Caco-2 (cell line): ENCODE measurements around the gene RNASE7. TPM values are rescaled to one million over a fixed set of nuclear protein-coding genes. Genes with fewer than 3 reads are reported as not detected.
A peak's percentile ranks its signal among the peaks of the same experiment; 100 is the strongest.

Source experiments
- BruUV-seq: library from RNA; stranded (reverse); fragments of 400-500 nt; replicated peaks from 2 replicates; lab custom pipeline; 2021; lab: Mats Ljungman, UMichigan
- CTCF ChIA-PET: fragments of 300-600 bp; sonication (Branson Sonifier 250); formaldehyde crosslinking; loops from one replicate; lab custom pipeline; 2022; ENCODE audit warnings: antibody characterized with exemption; lab: Charles Lee
- POLR2A ChIA-PET: fragments of 300-600 bp; sonication (Branson Sonifier 250); formaldehyde crosslinking; loops from one replicate; lab custom pipeline; 2022; ENCODE audit warnings: antibody characterized with exemption; lab: Charles Lee
- DNase-seq, 2 experiments: peaks; one replicate each; pipeline versions ENCODE4 v3.0.0 to v3.0.0-alpha.2; 2020 to 2022
- H3K27me3 ChIP-seq: replicated peaks from 2 replicates; pipeline ENCODE4 v1.6.0; 2011; ENCODE audit warnings: low read length; ENCODE audit not compliant: control insufficient read depth, insufficient read depth
- H3K36me3 ChIP-seq: 2 replicates; pipeline ENCODE4 v1.5.1; 2011; ENCODE audit warnings: low read length; ENCODE audit not compliant: control insufficient read depth, insufficient read depth
- H3K4me1 ChIP-seq: fragments of 250-450 bp; sonication (Bioruptor Pico); 2 replicates; pipeline ENCODE4 v1.5.1; 2020; ENCODE audit warnings: mild to moderate bottlenecking
- H3K4me3 ChIP-seq: 2 replicates; pipeline ENCODE4 v1.5.1; 2011; ENCODE audit warnings: low read depth, mild to moderate bottlenecking, control low read depth, low read length
- H3K9me3 ChIP-seq: fragments of 250-450 bp; sonication (Bioruptor Pico); 2 replicates; pipeline ENCODE4 v1.5.1; 2020; ENCODE audit warnings: mild to moderate bottlenecking, moderate library complexity
- H3K27ac Mint-ChIP-seq: one replicate; pipeline ENCODE4 v1.8.0; 2022; ENCODE audit warnings: mixed read lengths; ENCODE audit not compliant: unreplicated experiment
- H3K27me3 Mint-ChIP-seq: one replicate; pipeline ENCODE4 v1.8.0; 2022; ENCODE audit warnings: mixed read lengths; ENCODE audit not compliant: insufficient read depth, unreplicated experiment
- H3K36me3 Mint-ChIP-seq: one replicate; pipeline ENCODE4 v1.8.0; 2022; ENCODE audit warnings: mild to moderate bottlenecking, mixed read lengths; ENCODE audit not compliant: insufficient read depth, unreplicated experiment
- H3K4me1 Mint-ChIP-seq: one replicate; pipeline ENCODE4 v1.8.0; 2022; ENCODE audit warnings: low read depth, mixed read lengths; ENCODE audit not compliant: unreplicated experiment
- H3K4me3 Mint-ChIP-seq: one replicate; pipeline ENCODE4 v1.8.0; 2022; ENCODE audit warnings: mild to moderate bottlenecking, moderate library complexity, mixed read lengths; ENCODE audit not compliant: unreplicated experiment
- H3K9me3 Mint-ChIP-seq: one replicate; pipeline ENCODE4 v1.8.0; 2022; ENCODE audit warnings: mixed read lengths; ENCODE audit not compliant: unreplicated experiment
- intact Hi-C: fragments of 100-400 bp; cut with micrococcal nuclease; formaldehyde crosslinking; loops from one replicate; pipeline ENCODE4 v1.10.0; 2022; ENCODE audit not compliant: unreplicated experiment
- total RNA-seq: library from RNA; stranded (reverse); gene quantifications from 2 replicates; pipeline ENCODE4 v1.2.3, GENCODE V29; 2022
- TF ChIP-seq, protein P1 (sequence below), 2 experiments: fragments of 200-600 bp in 1 of 2; IDR thresholded peaks; 1 replicate in 1 of 2; 2 replicates in 1 of 2; pipeline versions ENCODE4 v1.5.1 to v1.8.0; 2011 to 2022; ENCODE audit warnings: antibody characterized with exemption in 1 of 2, control low read depth in 1 of 2, inconsistent platforms in 1 of 2, low read depth in 1 of 2, low read length in 1 of 2, mild to moderate bottlenecking in 1 of 2, moderate library complexity in 1 of 2; ENCODE audit not compliant: insufficient read depth in 1 of 2, severe bottlenecking in 1 of 2, unreplicated experiment in 1 of 2

RNASE7 gene
- total RNA-seq, 1 experiment from 2014 or later, result not detected

DNA sequence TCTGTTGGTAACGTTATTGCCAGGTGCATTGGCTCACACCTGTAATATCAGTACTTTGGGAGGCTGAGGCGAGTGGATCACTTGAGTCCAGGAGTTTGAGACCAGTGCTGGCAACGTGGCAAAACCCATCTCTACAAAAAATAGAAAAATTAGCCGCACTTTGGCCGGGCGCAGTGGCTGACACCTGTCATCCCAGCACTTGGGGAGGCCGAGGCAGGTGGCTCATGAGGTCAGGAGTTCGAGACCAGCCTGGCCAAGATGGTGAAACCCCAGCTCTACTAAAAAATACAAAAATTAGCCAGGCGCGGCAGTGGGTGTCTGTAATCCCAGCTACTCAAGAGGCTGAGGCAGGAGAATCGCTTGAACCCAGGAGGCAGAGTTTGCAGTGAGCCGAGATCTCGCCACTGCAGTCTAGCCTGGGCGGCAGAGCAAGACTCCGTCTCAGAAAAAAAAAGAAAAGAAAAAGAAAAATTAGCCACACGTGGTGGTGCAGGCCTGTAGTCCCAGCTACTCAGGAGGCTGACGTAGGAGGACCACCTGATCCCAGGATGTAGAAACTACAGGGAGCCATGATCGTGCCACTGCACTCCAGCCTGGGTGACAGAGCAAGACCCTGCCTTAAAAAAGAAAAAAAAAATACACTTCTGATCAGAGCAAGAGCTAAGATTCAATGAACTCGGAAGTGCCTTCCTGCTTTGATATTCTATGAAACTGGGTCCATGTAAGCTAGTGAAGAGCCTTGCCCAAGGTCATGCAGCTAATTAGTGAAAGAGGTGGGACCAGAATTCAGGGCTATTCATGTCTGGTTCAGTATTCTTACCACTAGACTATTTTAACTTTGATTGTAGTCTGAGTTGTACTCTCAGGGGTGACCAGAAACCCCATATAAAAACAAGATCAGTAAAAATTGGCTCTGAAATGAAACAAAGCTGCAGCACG lies 11.3 kb downstream of the RNASE7 start:
- Histone ChIP-seq H3K36me3 (no peaks in the 10 kb centered on the region), H3K4me1 (peaks cover 17% of the 10 kb centered on the region), H3K27me3 (no peaks in the 10 kb centered on the region), H3K4me3 (no peak overlapping the region), H3K9me3 (no peaks in the 10 kb centered on the region)
- Mint-ChIP-seq H3K27me3 (no peaks in the 10 kb centered on the region), H3K36me3 (no peaks in the 10 kb centered on the region), H3K9me3 (no peaks in the 10 kb centered on the region), H3K4me3 (no peak overlapping the region), H3K4me1 (peaks cover 8% of the 10 kb centered on the region), H3K27ac (no peak overlapping the region)
- TF ChIP-seq, protein P1, sequence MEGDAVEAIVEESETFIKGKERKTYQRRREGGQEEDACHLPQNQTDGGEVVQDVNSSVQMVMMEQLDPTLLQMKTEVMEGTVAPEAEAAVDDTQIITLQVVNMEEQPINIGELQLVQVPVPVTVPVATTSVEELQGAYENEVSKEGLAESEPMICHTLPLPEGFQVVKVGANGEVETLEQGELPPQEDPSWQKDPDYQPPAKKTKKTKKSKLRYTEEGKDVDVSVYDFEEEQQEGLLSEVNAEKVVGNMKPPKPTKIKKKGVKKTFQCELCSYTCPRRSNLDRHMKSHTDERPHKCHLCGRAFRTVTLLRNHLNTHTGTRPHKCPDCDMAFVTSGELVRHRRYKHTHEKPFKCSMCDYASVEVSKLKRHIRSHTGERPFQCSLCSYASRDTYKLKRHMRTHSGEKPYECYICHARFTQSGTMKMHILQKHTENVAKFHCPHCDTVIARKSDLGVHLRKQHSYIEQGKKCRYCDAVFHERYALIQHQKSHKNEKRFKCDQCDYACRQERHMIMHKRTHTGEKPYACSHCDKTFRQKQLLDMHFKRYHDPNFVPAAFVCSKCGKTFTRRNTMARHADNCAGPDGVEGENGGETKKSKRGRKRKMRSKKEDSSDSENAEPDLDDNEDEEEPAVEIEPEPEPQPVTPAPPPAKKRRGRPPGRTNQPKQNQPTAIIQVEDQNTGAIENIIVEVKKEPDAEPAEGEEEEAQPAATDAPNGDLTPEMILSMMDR (IDR thresholded peaks at IDR 0.05; ENCODE audit: insufficient read depth in 1 of 2, low read depth in 1 of 2, low read length in 1 of 2, severe bottlenecking in 1 of 2, unreplicated experiment in 1 of 2), result no peak
- intact Hi-C loops, result no loop called here
- DNase-seq, result no peak
- POLR2A ChIA-PET, result no interaction called here
- no TSS peak for BruUV-seq
- CTCF ChIA-PET, result interaction anchor here (1.7 kb wide), 2 partner anchors 18 to 38 kb away, joined by 4 read pairs; no protein-coding TSS in a partner anchor

DNA sequence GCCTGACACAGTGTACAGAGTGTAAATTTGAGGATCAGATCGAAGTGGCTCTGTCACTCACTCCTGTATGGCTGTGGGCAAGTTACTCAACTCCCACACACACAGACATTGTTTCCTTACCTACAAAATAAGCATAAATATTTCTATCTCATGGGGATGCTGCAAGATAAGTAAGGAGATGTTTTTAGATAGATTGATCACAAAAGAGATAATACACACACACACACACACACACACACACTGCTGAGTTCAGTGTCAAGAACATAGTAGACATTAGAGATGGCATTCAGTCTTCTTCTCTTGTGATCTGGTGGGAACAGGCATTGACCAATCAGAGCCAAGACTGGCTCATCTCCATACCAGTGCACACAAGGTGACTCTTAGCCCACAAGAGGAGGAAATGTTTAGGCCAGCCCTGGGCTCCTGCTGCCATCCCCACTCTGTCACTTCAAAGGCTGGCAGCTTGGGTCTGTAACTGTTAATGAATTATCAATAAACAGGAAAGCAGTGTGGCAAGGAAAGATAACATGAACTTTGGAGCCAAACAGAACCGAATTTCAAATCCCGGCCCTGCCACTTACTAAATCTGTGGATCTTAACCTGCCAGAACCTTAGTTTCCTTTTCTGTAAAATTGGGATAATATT lies 12.1 kb downstream of the RNASE7 start:
- CTCF ChIA-PET, result interaction anchor here (1.7 kb wide), 2 partner anchors 17 to 39 kb away, joined by 4 read pairs; no protein-coding TSS in a partner anchor
- Mint-ChIP-seq H3K4me3 (no peak overlapping the region), H3K27me3 (no peaks in the 10 kb centered on the region), H3K27ac (peak overlapping the region; percentile 23), H3K36me3 (no peaks in the 10 kb centered on the region), H3K4me1 (peaks cover 8% of the 10 kb centered on the region), H3K9me3 (no peaks in the 10 kb centered on the region)
- Histone ChIP-seq H3K4me1 (peaks cover 17% of the 10 kb centered on the region), H3K36me3 (no peaks in the 10 kb centered on the region), H3K27me3 (no peaks in the 10 kb centered on the region), H3K4me3 (no peak overlapping the region), H3K9me3 (no peaks in the 10 kb centered on the region)
- peak; percentile 36 to 47 for DNase-seq
- TF ChIP-seq, protein P1 (IDR thresholded peaks at IDR 0.05; ENCODE audit: insufficient read depth in 1 of 2, low read depth in 1 of 2, low read length in 1 of 2, severe bottlenecking in 1 of 2, unreplicated experiment in 1 of 2), result no peak
- intact Hi-C loops, result no loop called here
- no TSS peak for BruUV-seq
- POLR2A ChIA-PET, result no interaction called here

DNA sequence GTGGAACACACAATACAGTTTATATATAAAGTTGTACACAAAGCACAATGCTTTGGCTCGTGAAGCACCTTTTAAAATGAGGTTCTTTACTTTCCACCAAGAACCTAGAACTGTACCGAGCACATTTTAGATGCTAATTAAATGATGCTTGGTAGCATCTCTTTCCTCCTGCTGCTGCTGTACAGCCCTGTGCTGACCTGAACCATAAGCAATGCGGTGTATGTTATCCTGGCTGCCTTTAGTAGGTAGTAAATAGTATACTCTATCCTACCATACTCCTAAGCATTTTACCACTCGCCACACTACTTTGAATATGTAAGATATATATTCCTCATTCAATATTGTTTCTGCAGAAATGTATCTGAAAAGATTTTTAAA lies 12.6 kb downstream of the RNASE7 start:
- no peak overlapping the region for H3K27ac Mint-ChIP-seq
- H3K4me1 Mint-ChIP-seq, result peaks cover 8% of the 10 kb centered on the region
- no peaks in the 10 kb centered on the region for H3K36me3 Mint-ChIP-seq
- no peak for DNase-seq
- H3K9me3 ChIP-seq, result no peaks in the 10 kb centered on the region
- H3K9me3 Mint-ChIP-seq, result no peaks in the 10 kb centered on the region
- no peaks in the 10 kb centered on the region for H3K27me3 ChIP-seq
- no peak overlapping the region for H3K4me3 Mint-ChIP-seq
- intact Hi-C loops, result loop anchor here (5.0 kb wide), 1 partner anchor 37 kb away; no protein-coding TSS in a partner anchor
- no peaks in the 10 kb centered on the region for H3K36me3 ChIP-seq
- TF ChIP-seq, protein P1 (IDR thresholded peaks at IDR 0.05; ENCODE audit: insufficient read depth in 1 of 2, low read depth in 1 of 2, low read length in 1 of 2, severe bottlenecking in 1 of 2, unreplicated experiment in 1 of 2), result no peak
- ChIA-PET POLR2A (no interaction called here), CTCF (interaction anchor here (1.7 kb wide), 2 partner anchors 17 to 40 kb away, joined by 4 read pairs; no protein-coding TSS in a partner anchor)
- no peaks in the 10 kb centered on the region for H3K27me3 Mint-ChIP-seq
- peaks cover 17% of the 10 kb centered on the region for H3K4me1 ChIP-seq
- H3K4me3 ChIP-seq, result no peak overlapping the region
- no TSS peak for BruUV-seq
